Pancreas (tissue), 10 donors: ENCODE measurements around the gene LMNTD2. TPM values are rescaled to one million over a fixed set of nuclear protein-coding genes. Genes with fewer than 3 reads are reported as not detected.
A peak's percentile ranks its signal among the peaks of the same experiment; 100 is the strongest.

Source experiments
- ATAC-seq, 4 donors: fragments of 200-7000 bp; cut with Tn5 transposase; one replicate each; pipeline versions ENCODE4 v1.8.0 to v1.9.1; 2020; ENCODE audit warnings: mild to moderate bottlenecking in 4 of 4, moderate library complexity in 4 of 4
- DNase-seq, 6 donors: peaks; one replicate each; pipeline ENCODE4 v3.0.0-alpha.2; 2020
- FAIRE-seq: peaks from 2 replicates; lab custom pipeline; 2012; peaks lifted over from hg19 to GRCh38; lab: Jason Lieb, UNC
- H3K27ac ChIP-seq, 4 donors: fragments of 200-600 bp; sonication (generic); 1 replicate in 3 of 4; 2 replicates in 1 of 4; pipeline versions ENCODE4 v1.5.0 to v1.8.0; 2020
- H3K27me3 ChIP-seq, 4 donors: fragments of 200-600 bp; one replicate each; pipeline ENCODE4 v1.8.0; 2021
- H3K36me3 ChIP-seq, 3 donors: fragments of 200-600 bp; sonication (generic) in 1 of 3; one replicate each; pipeline versions ENCODE4 v1.5.0 to v1.8.0; 2020 to 2021
- H3K4me1 ChIP-seq, 3 donors: fragments of 200-600 bp; one replicate each; pipeline ENCODE4 v1.8.0; 2021
- H3K4me3 ChIP-seq, 4 donors: fragments of 200-600 bp; sonication (generic) in 2 of 4; one replicate each; pipeline versions ENCODE4 v1.5.0 to v1.8.0; 2020 to 2021
- H3K9me3 ChIP-seq, 4 donors: fragments of 200-600 bp; one replicate each; pipeline ENCODE4 v1.8.0; 2021
- CTCF ChIP-seq, 4 donors: fragments of 200-600 bp; sonication (generic) in 3 of 4; IDR thresholded peaks; one replicate each; pipeline versions ENCODE4 v1.5.0 to v1.8.0; 2021; ENCODE audit warnings: antibody characterized with exemption in 4 of 4
- WGBS, 2 donors: extraction: QIAGEN DNeasy Blood & Tissue Kit; methylation state at CpG; one replicate each; pipeline ENCODE4 v1.1.7; 2013; 5-methylcytosine and 5-hydroxymethylcytosine counted together
- intact Hi-C, 3 donors: fragments of 100-400 bp; cut with DNase I; formaldehyde crosslinking; loops; one replicate each; pipeline versions ENCODE4 v1.11.1 to v1.14.2; 2022
- polyA plus RNA-seq, 2 donors: library from polyadenylated mRNA; stranded (reverse); fragments of 200-250 nt; gene quantifications; one replicate each; pipeline ENCODE4 v1.2.3, GENCODE V29; 2013
- total RNA-seq, 6 donors: library from RNA; stranded (reverse); fragmentation: NEBNext Ultra II Directional in 4 of 6; extraction: Animal tissue kit (Norgen Biotek cat#: 25700) in 4 of 6; gene quantifications; one replicate each; pipeline versions ENCODE4 v1.2.1 to v1.2.4, GENCODE V29; 2021 to 2023
- donor health status: healthy with polysubstance abuse.
- donor health status: DM: no; HTN: no; CAD: no; lungs with moderate emphysema.
- donor health status: DM: no; HTN: no; CAD: no.
- donor health status: control.
- donor health status: control.
- donor health status: Bipolar disorder and iron deficiency.
- donor health status: DM: yes; HTN: yes; CAD: no.
- donor health status: DM: no; HTN: no; CAD: no.
- donor health status: DM: no; HTN: no; CAD: no.
- donor health status: DM: yes; HTN: yes; CAD: no.

Gene LMNTD2
- total and polyA plus RNA-seq, 8 donors, result 2.7 to 24.2 (median 5.9) TPM

GRCh38 chr11:584287-584686 is 23.7 kb upstream of the LMNTD2 start:
- no peak overlapping the region for H3K27ac ChIP-seq
- no peaks in the 10 kb centered on the region for H3K9me3 ChIP-seq
- peaks cover 7 to 14% (median 11%) of the 10 kb centered on the region in 3 donors for H3K4me1 ChIP-seq
- TF ChIP-seq CTCF (IDR thresholded peaks at IDR 0.05), result no peak
- intact Hi-C loops, result no loop called here
- WGBS, 2 donors, result 88 to 90% methylated on average over 10 of the region's 10 CpGs
- H3K36me3 ChIP-seq, result peaks cover 0 to 21% (median 12%) of the 10 kb centered on the region in 3 donors
- no peaks in the 10 kb centered on the region for H3K27me3 ChIP-seq
- H3K4me3 ChIP-seq, result no peak overlapping the region
- DNase-seq (peak in 1 of 6 donors; percentile 60), ATAC-seq (no peak), FAIRE-seq (no peak)

GRCh38 chr11:581752-582151 is 21.2 kb upstream of the LMNTD2 start:
- DNase-seq (peak in 1 of 6 donors; percentile 58), ATAC-seq (no peak), FAIRE-seq (no peak)
- H3K9me3 ChIP-seq, result no peaks in the 10 kb centered on the region
- 76 to 82% methylated on average over 17 of the region's 17 CpGs for WGBS, 2 donors
- no peak for TF ChIP-seq CTCF (IDR thresholded peaks at IDR 0.05)
- H3K27ac ChIP-seq, result no peak overlapping the region
- no peak overlapping the region for H3K4me3 ChIP-seq
- H3K4me1 ChIP-seq, result peaks cover 22 to 33% (median 28%) of the 10 kb centered on the region in 3 donors
- intact Hi-C loops, result no loop called here
- H3K27me3 ChIP-seq, result no peaks in the 10 kb centered on the region
- peaks cover 0 to 12% (median 5%) of the 10 kb centered on the region in 3 donors for H3K36me3 ChIP-seq

- Histone ChIP-seq H3K27me3 (no peaks in the 10 kb centered on the region), H3K4me1 (peaks cover 22 to 33% (median 28%) of the 10 kb centered on the region in 3 donors), H3K36me3 (peaks cover 0 to 12% (median 4%) of the 10 kb centered on the region in 3 donors), H3K4me3 (no peak overlapping the region), H3K27ac (no peak overlapping the region), H3K9me3 (no peaks in the 10 kb centered on the region)
- 79 to 84% methylated on average over 14 of the region's 14 CpGs for WGBS, 2 donors
- intact Hi-C loops, result no loop called here
- no peak for TF ChIP-seq CTCF (IDR thresholded peaks at IDR 0.05)
- DNase-seq (peak in 1 of 6 donors; percentile 49), FAIRE-seq (no peak), ATAC-seq (no peak)
Observed at GRCh38 chr11:581342-581741, 20.8 kb upstream of the LMNTD2 start.

GRCh38 chr11:579830-580601 is 19.5 kb upstream of the LMNTD2 start:
- H3K4me1 ChIP-seq, result peaks cover 22 to 33% (median 28%) of the 10 kb centered on the region in 3 donors
- no peak for FAIRE-seq

More at GRCh38 chr11:579830-580601, 19.5 kb upstream of the LMNTD2 start:
- ATAC-seq, result peak; percentile 6 to 28 (median 20)
- peak in 4 of 6 donors; percentile 41 to 70 (median 56) for DNase-seq
- no peaks in the 10 kb centered on the region for H3K27me3 ChIP-seq
- H3K9me3 ChIP-seq, result no peaks in the 10 kb centered on the region
- no peak overlapping the region for H3K4me3 ChIP-seq
- peak overlapping the region in 3 of 4 donors; percentile 11 to 22 (median 18) for H3K27ac ChIP-seq
- TF ChIP-seq CTCF (IDR thresholded peaks at IDR 0.05), result no peak
- peaks cover 0 to 12% (median 0%) of the 10 kb centered on the region in 3 donors for H3K36me3 ChIP-seq
- 32% methylated on average over 20 of the region's 20 CpGs for WGBS, 2 donors
- intact Hi-C loops, result no loop called here
